Regular cardiac myocyte (primary cell): ENCODE measurements around the gene MAGEC2. TPM values are rescaled to one million over a fixed set of nuclear protein-coding genes. Genes with fewer than 3 reads are reported as not detected.

ENCODE experiments used
- total RNA-seq: library from RNA; depleted of rRNA; stranded (reverse); fragments of >200 nt; gene quantifications from 2 replicates; pipeline ENCODE4 v1.2.3, GENCODE V29; 2014

MAGEC2 gene, protein sequence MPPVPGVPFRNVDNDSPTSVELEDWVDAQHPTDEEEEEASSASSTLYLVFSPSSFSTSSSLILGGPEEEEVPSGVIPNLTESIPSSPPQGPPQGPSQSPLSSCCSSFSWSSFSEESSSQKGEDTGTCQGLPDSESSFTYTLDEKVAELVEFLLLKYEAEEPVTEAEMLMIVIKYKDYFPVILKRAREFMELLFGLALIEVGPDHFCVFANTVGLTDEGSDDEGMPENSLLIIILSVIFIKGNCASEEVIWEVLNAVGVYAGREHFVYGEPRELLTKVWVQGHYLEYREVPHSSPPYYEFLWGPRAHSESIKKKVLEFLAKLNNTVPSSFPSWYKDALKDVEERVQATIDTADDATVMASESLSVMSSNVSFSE
- 0.28 TPM in 1 of 2 replicates, not detected in the other for total RNA-seq

DNA sequence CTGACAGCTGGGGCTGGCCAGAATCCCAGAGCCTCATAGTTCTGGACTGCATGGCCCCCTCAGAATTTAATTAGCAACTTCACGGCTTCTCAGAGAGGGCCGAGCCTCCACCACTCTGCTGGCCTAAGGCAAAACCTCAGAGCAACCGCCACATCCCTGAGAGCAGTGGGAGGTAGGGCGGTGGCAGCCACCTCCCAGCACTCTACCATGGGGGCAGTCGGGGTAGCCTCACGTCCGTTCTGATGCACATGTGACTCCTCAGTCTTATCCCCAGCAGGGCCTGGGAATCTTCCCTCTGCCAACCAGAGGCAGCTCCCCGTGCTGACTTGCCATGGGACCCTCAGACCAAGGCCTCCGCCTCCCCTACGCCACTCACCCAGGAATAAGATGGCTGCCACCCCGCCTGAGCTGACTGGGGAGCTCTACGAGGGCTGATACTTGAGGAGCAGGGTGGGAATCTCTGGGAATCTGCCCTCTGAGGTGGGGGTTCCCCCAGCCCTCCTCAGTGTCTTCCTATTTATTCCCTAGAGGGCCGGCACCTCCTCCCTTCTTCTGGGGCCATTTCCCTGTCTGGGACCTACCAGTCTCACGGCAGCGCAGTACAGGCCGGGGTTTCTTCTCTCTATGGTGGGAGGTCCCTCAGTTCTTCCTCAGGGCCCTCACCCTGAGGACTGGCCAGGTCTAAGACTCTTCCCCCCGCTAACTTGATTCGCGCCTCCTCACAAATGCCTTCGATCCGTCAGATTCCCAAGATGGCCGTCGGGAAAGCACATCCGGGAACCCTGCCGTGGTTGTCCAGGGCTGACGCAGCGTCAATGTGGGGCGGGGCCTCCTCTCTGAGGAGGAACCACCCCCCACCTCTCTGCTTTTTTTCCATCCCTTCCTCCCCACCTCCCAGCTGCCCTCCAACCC, at the start of gene MAGEC2:
MAGEC2 (minus strand) TSS at position 769 of the 912 bp plus-strand sequence. CDS start 1,303 bp downstream, outside the sequence.

